NT2/D1 (cell line): ENCODE measurements around the gene TCIRG1.

ENCODE experiments used
- SUZ12 ChIP-seq: IDR thresholded peaks from 2 replicates; pipeline ENCODE4 v1.6.1; 2011; ENCODE audit not compliant: insufficient read length, insufficient read depth; ENCODE audit errors: extremely low read depth
- YY1 ChIP-seq: IDR thresholded peaks from 2 replicates; pipeline ENCODE4 v1.6.1; 2011; ENCODE audit not compliant: insufficient read length, insufficient read depth

GRCh38 chr11:68028802-68029545 is 9.9 kb upstream of the TCIRG1 start:
- no peak for TF ChIP-seq YY1
- no peak for TF ChIP-seq SUZ12
